IPS-18c (cell line): ENCODE data around the gene TMTC2.

Source experiments
- H3K4me3 ChIP-seq: 2 replicates; pipeline ENCODE4 v1.7.0; 2013; ENCODE audit warnings: low read depth, mild to moderate bottlenecking, low read length, moderate library complexity; ENCODE audit not compliant: insufficient read depth
- H3K9me3 ChIP-seq: one replicate; pipeline ENCODE4 v1.6.1; 2013; ENCODE audit warnings: mild to moderate bottlenecking, low read length, moderate library complexity; ENCODE audit not compliant: control insufficient read depth, insufficient read depth

TMTC2 gene

DNA sequence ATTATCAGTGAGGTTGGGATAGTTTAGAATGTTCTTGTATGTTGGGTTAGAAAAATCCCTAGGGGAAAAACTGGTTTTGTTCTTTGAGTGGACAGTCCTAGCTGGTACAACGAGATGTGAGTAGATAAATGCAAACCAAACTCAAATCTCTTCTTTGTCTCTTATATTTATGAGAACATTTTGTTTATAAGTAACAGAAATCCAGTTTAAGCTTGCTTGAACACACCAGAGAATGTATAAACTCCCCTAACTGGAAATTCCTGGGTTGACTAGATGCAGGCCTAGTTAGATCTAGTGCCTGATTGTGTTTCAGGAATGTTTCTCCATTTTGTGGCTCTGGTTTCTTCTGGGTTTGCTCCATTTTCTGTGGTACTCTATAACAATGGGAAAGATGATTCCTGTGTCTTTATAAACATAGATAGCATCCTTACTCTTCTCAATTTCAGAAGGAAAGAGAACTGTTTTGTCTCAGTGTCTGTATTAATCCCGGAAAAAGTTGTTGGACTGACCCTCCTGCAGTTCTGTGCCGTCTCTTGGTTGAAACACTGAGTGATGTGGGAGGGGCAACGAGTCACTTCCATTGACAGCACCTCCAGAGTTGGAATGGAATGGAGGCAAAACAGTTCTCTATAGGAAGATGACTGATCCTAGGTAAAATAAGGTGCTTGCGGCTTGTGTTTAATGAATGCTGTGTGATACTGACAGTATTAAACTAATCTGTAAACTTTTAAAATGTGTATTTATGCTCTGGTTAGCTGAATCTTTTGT is 244.8 kb downstream of the TMTC2 start:
- Histone ChIP-seq H3K4me3 (no peak overlapping the region), H3K9me3 (no peaks in the 10 kb centered on the region)

DNA sequence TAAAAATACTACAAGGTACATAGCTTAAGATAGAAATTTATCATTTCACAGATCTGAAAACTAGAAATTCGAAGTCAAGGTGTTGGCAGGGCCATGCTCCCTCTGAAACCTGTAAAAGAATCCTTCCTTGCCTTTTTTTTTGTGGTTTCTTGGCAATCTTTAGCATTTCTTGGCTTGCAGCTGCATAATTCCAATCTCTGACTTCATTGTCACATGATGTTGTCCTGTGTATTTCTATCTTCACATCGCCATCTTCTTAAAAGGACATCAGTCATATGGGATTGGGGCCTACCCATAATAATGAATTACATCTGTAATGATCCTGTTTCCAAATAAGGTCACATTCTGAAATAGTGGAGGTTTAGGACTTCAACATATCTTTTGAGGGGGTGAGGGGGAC is 250.4 kb downstream of the TMTC2 start:
- Histone ChIP-seq H3K4me3 (no peak overlapping the region), H3K9me3 (no peaks in the 10 kb centered on the region)

DNA sequence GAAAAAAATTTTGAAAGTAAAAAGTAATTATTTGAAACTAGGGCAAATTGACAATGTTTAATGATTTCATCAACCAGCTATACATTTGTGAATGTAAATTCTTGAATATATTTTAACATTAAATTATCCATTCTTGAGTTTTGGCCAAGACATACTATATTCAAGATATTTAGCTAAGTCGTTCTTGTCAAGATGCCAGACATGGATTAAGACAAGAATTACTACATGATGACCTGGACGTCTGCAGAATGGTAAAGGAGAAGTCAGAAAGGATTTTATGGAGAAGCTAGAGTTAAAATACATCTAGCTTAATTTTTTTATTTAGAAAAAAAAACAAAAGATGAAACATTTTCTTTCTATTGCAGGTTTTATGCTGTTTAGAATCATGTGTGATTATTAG is 255.8 kb downstream of the TMTC2 start:
- Histone ChIP-seq H3K9me3 (no peaks in the 10 kb centered on the region), H3K4me3 (no peak overlapping the region)

DNA sequence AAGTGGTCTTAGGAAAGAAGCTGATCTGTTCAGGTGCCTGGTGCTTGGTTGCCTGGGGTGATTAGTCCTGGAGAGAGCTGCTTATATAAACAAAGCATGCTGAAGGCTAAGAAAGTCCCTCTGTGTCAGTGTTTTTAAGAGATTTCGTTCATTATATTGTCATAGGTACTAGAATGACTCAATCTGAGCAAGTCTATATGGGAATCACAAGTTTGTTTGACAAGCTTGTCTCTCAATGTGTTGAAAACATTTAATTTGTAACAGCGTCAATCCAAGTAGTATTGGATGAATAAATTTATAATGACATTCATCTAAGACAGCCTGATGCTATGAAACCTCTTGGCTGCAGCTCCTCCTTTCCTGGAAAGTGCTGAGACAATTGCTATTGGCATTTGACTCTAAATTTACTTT is 256.3 kb downstream of the TMTC2 start:
- Histone ChIP-seq H3K4me3 (no peak overlapping the region), H3K9me3 (no peaks in the 10 kb centered on the region)

DNA sequence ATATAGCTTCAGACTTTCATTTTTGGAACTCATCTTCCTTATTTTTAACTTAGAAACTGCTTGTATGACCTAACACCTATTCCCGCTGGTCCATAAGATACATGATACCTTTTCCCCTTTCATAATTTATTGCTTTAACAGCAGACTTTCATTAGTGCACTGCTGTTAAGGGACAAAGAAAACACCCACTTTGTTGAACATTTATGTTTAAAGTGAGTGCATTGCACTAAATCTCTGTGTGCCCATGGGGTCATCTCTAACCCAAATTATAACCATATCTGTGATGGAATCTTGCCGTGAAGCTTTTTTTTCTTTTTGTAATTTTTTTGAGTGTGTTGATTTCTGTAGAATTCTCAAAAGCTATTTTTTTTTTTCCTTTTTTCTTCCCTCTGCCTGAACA is 261.8 kb downstream of the TMTC2 start:
- no peak overlapping the region for H3K4me3 ChIP-seq
- H3K9me3 ChIP-seq = no peaks in the 10 kb centered on the region

DNA sequence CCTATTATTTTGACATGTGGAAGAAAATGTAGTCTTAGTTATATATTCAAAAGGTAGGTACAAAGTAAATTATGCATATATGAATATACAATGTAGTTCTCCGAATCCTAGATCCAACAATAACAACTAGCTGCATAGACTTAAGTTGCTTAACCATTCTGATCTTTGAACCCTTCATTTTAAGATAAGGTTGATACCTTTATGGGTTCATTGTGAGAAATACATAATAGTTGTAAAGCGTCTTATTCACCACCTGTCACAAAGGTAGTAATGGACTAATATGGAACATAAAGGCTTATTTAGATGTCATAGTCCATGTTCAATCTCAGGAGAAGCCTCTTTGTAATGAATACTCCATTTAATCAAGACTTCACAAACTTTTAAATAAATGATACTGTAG is 263.6 kb downstream of the TMTC2 start:
- no peaks in the 10 kb centered on the region for H3K9me3 ChIP-seq
- no peak overlapping the region for H3K4me3 ChIP-seq

DNA sequence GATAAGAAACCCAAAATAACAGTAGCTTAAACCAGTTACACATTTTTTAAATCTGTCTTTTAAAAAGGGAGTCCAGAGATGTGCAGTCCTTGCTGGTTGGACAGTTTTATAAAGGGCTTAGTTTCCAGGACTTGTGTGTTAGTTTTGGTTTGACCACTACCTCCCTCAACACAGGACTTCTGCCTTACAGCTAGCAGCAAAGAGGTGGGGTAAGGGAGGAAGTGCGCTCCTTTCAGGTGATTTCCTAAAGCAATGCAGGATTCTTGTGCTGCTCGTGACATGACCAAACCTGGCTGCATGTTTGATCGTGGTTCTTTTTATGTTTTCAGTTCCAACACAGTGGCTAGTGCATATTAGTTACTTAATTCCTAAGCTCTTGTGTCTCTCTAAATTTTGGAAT is 266.2 kb downstream of the TMTC2 start:
- H3K4me3 ChIP-seq = no peak overlapping the region
- H3K9me3 ChIP-seq = no peaks in the 10 kb centered on the region

DNA sequence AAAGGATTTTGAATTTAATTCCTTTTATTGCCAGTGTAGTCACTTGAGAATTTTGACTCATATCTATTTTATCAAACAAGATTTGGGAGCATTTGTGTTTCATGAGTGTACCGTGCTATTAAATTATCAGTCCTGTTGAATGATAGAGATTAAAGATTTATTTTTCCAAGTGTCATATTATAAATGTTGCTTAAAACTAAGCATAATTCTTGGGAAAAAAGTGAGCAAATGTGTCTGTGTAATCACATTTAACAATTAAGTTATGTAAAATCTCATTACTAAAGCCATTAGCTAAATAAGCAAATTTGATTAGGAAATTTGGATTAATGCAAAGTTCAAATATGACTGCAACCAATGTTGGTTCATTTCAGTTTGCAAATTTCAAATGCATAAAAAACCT is 266.7 kb downstream of the TMTC2 start:
- no peaks in the 10 kb centered on the region for H3K9me3 ChIP-seq
- no peak overlapping the region for H3K4me3 ChIP-seq

DNA sequence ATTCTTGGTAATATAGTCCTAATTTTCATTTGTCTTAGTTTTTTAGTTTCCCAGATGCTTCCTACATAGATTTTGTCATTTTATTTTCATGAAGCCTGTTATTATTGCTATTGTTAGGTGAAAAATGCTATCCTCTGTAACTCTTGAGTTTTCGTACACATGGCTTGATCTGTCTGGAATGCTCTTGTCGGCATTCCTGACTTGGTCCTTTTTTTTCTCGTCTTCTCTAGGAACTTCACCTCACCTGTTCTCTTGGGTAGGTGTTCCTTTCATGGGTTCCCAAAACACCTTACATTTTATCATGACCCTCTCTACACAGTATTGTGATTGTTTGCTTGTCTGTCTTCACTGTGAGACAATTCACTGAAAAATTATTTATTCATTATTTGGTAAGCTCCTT is 267.4 kb downstream of the TMTC2 start:
- no peak overlapping the region for H3K4me3 ChIP-seq
- no peaks in the 10 kb centered on the region for H3K9me3 ChIP-seq

DNA sequence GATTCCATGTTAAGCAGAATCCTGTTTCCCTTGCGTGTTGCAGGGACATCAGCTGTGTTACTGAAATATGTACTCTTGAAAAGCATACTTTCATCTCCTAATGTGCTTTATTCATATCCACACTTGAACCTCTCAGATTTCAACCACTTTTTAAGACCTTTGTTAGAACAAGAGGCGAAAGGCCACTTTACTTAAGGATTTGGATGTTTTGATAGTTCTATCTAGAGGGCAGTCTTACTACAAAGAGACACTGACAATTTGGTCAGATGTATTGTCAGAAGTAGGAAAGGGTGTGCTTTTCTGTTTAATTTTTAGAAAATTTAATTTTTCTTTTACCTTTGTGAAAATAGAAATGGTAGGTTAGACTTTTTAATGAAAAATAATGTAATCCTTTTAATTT is 267.9 kb downstream of the TMTC2 start:
- Histone ChIP-seq H3K9me3 (no peaks in the 10 kb centered on the region), H3K4me3 (no peak overlapping the region)

DNA sequence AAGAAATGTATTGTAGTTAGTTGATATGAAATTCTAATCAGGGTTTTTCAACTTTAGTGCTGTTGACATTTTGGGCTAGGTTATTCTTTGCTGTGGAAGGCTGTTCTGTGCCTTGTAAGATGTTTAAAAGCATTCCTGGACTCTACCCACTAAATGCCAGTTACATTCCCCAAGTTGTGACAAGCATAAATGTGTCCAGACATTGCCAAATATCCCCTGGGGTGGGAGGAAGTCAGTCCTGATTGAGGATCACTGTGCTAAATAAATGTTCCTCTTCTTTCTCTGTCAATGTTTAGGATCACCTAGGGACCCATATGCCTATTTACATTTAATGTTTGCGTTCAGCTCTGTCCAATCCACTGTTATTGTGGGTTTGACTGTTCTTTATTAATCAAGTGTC is 268.3 kb downstream of the TMTC2 start:
- Histone ChIP-seq H3K4me3 (no peak overlapping the region), H3K9me3 (no peaks in the 10 kb centered on the region)

DNA sequence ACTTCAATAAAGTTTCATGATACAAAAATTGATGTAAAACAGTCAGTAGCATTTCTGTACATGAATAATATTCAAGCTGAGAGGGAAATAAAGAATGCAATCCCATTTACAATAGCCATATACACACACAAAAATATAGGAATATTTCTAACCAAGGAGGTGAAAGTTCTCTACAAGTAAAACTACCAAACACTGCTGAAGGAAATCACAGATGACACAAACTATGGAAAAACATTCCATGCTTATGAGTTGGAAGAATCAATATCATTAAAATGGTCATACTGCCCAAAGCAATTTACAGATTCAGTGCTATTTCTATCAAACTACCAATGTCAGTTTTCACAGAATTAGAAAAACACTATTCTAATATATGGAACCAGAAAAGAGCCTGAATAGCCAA is 272.3 kb downstream of the TMTC2 start:
- H3K9me3 ChIP-seq = no peaks in the 10 kb centered on the region
- H3K4me3 ChIP-seq = no peak overlapping the region

DNA sequence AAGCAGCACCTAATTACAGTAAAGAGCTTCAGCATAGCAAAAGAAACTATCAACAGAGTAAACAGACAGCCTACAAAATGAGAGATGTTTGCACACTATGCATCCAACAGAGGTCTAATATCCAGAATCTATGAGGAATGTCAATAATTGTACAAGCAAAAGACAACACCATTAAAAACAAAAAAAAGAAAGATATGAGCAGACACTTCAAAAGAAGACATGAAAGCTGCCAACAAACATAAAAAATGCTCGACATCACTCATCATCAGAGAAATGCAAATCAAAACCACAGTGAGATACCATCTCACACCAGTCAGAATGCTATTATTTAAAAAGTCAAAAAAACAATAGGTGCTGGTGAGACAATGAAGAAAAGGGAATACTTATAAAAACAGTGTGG is 273.1 kb downstream of the TMTC2 start:
- H3K9me3 ChIP-seq = no peaks in the 10 kb centered on the region
- H3K4me3 ChIP-seq = no peak overlapping the region

DNA sequence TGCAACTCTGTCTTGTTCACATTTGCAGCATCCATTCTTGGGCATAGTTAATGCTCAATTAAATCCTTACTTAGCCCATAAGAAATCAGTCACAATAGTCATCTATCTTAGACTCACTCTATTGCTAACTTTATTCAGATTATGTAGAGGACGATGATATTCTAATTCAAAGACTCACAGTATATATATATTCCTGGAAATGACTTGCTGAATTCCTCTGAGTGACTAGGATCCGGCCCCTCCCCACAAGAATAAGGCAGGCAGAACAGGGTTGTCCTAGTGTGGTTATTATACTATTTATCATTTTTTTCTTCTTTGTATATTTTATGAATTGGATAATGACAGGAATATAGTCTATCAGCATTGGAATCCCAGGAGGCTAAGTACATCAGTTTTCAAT is 275.1 kb downstream of the TMTC2 start:
- Histone ChIP-seq H3K9me3 (no peaks in the 10 kb centered on the region), H3K4me3 (no peak overlapping the region)

DNA sequence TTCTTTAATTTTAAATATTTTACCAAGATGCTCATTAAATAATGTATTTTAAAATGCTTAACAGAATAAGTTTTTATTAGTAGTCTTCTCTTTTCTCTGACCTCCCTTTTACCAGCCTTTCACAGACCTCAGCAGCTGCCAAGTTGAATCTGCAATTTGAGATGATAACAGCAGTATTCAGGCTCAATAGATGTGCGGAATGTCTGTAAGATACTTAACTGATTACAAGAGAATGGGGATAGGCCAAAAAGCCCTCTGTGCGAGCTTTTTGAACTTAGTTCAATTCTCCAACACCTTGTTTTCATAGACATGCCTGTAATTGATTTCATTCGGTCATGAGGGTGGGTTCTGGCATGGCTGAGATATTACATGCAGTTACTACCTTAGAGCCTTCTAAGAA is 277.2 kb downstream of the TMTC2 start:
- H3K4me3 ChIP-seq = no peak overlapping the region

DNA sequence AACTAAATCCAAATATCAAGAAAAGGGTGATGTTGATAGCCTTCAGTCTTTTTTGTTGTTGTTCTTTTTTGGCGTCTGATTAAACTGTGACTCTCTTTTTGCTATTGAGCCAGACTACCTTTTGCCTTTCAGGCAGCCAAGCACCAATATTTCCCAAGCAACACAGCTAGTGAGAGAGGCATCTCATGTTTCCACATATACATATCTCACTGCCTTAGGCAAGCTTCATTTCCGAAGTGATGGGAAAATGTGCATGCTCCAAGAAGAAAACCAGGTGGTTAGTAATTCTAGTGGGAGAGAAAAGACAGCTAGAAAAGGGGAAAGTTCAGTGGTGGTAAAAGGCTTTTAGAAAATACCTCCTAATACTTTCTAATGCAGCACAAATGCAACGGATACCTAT is 277.7 kb downstream of the TMTC2 start:
- no peaks in the 10 kb centered on the region for H3K9me3 ChIP-seq
- no peak overlapping the region for H3K4me3 ChIP-seq

More for the DNA sequence above, 277.2 kb downstream of the TMTC2 start:
- no peaks in the 10 kb centered on the region for H3K9me3 ChIP-seq

DNA sequence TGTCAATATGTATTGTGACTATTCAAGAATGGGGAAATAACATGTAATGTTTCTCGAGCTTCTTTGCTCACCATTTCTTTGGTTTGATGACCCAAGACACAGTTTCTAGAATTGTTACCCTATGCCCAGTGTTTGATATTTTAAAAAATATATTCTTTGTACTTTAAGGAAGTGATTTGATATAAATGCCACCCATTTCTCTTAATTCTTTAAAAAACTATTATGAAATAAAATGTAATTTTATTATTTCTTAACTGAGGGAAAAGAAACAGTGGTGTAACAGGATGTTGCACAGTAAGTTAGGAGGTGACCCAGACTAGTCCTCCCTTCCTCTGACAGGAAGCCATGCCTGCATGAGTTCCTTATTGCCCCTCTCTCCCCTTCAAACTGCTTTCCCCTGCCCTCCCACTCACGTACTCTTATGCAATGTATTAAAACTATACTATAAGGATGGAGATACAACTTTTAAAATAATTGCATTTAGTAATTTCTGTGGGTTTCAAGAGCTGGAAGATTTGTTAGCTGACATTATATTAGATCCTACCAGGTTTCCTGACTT is 279.4 kb downstream of the TMTC2 start:
- Histone ChIP-seq H3K4me3 (no peak overlapping the region), H3K9me3 (no peaks in the 10 kb centered on the region)

DNA sequence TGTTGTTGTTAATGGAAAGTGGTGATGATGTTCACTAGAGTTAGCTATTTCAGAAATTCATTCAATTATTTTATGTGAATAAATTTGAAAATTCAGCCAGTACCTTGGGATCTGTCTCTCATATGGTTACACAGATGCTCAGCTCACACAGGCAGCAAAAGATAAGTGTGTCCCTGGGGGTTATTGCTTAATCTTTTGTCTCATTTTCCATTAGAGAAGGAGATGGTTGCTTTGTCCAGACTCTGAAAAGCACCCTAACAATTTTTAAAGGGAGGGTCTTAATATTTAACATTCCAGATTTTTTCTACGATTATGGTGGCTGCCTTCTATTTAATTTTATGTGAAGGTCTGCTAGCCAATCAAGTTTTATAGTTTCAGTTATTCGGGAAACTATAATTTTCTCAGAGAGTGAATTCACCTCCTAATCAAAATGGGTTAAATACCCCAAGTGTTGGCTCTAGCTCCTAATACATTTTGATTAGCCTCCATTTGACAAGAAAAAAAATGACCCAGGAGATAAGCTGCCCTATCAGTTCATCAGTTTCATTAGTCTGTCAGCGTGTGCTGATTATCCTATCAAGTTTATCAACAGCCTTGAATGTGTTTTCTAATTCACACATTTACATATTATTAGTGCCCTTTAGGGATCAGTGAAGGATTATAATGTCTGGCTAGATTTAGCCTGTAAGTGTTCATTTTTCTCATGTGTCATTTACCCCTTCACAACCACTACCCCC is 282.1 kb downstream of the TMTC2 start:
- Histone ChIP-seq H3K4me3 (no peak overlapping the region), H3K9me3 (no peaks in the 10 kb centered on the region)
